ENCODE data around the gene KAZN.

Gene KAZN

GRCh38 chr1:14663773-14664172, 65.3 kb downstream of the KAZN start:
- H3K27ac ChIP-seq (ENCODE audit: insufficient read depth, low read length, poor library complexity, severe bottlenecking): no peak overlapping the region
- no peaks in the 10 kb centered on the region for H3K36me3 ChIP-seq (ENCODE audit: control insufficient read depth, insufficient read depth, low read length)
- H3K27me3 ChIP-seq (replicated peaks; ENCODE audit: control insufficient read depth, insufficient read depth, low read length, poor library complexity, severe bottlenecking): no peaks in the 10 kb centered on the region
- no peak for DNase-seq
- no peak overlapping the region for H3K4me3 ChIP-seq (ENCODE audit: insufficient read depth, low read depth, low read length, poor library complexity, severe bottlenecking)
- no peaks in the 10 kb centered on the region for H3K9me3 ChIP-seq (ENCODE audit: control insufficient read depth, low read length)
- H3K4me1 ChIP-seq (ENCODE audit: control insufficient read depth, insufficient read depth, low read length, poor library complexity, severe bottlenecking): no peaks in the 10 kb centered on the region

GRCh38 chr1:14666373-14666772, 67.9 kb downstream of the KAZN start:
- no peak for DNase-seq
- Histone ChIP-seq H3K27ac (ENCODE audit: insufficient read depth, low read length, poor library complexity, severe bottlenecking) (no peak overlapping the region), H3K9me3 (ENCODE audit: control insufficient read depth, low read length) (no peaks in the 10 kb centered on the region), H3K36me3 (ENCODE audit: control insufficient read depth, insufficient read depth, low read length) (no peaks in the 10 kb centered on the region), H3K4me3 (ENCODE audit: insufficient read depth, low read depth, low read length, poor library complexity, severe bottlenecking) (no peak overlapping the region), H3K4me1 (ENCODE audit: control insufficient read depth, insufficient read depth, low read length, poor library complexity, severe bottlenecking) (no peaks in the 10 kb centered on the region), H3K27me3 (replicated peaks; ENCODE audit: control insufficient read depth, insufficient read depth, low read length, poor library complexity, severe bottlenecking) (no peaks in the 10 kb centered on the region)

- Histone ChIP-seq H3K36me3 (ENCODE audit: control insufficient read depth, insufficient read depth, low read length) (no peaks in the 10 kb centered on the region), H3K4me1 (ENCODE audit: control insufficient read depth, insufficient read depth, low read length, poor library complexity, severe bottlenecking) (no peaks in the 10 kb centered on the region), H3K27me3 (replicated peaks; ENCODE audit: control insufficient read depth, insufficient read depth, low read length, poor library complexity, severe bottlenecking) (no peaks in the 10 kb centered on the region), H3K4me3 (ENCODE audit: insufficient read depth, low read depth, low read length, poor library complexity, severe bottlenecking) (no peak overlapping the region), H3K9me3 (ENCODE audit: control insufficient read depth, low read length) (no peaks in the 10 kb centered on the region), H3K27ac (ENCODE audit: insufficient read depth, low read length, poor library complexity, severe bottlenecking) (no peak overlapping the region)
- no peak for DNase-seq
These were observed 68.6 kb downstream of the KAZN start for GRCh38 chr1:14666962-14667650.

- no peaks in the 10 kb centered on the region for H3K9me3 ChIP-seq (ENCODE audit: control insufficient read depth, low read length)
- H3K4me1 ChIP-seq (ENCODE audit: control insufficient read depth, insufficient read depth, low read length, poor library complexity, severe bottlenecking): no peaks in the 10 kb centered on the region
- DNase-seq: no peak
- H3K36me3 ChIP-seq (ENCODE audit: control insufficient read depth, insufficient read depth, low read length): no peaks in the 10 kb centered on the region
- H3K27ac ChIP-seq (ENCODE audit: insufficient read depth, low read length, poor library complexity, severe bottlenecking): no peak overlapping the region
- H3K4me3 ChIP-seq (ENCODE audit: insufficient read depth, low read depth, low read length, poor library complexity, severe bottlenecking): no peak overlapping the region
- no peaks in the 10 kb centered on the region for H3K27me3 ChIP-seq (replicated peaks; ENCODE audit: control insufficient read depth, insufficient read depth, low read length, poor library complexity, severe bottlenecking)
These were observed 69.1 kb downstream of the KAZN start for GRCh38 chr1:14667651-14667984.

- Histone ChIP-seq H3K9me3 (ENCODE audit: control insufficient read depth, low read length) (no peaks in the 10 kb centered on the region), H3K27me3 (replicated peaks; ENCODE audit: control insufficient read depth, insufficient read depth, low read length, poor library complexity, severe bottlenecking) (no peaks in the 10 kb centered on the region), H3K4me3 (ENCODE audit: insufficient read depth, low read depth, low read length, poor library complexity, severe bottlenecking) (no peak overlapping the region), H3K27ac (ENCODE audit: insufficient read depth, low read length, poor library complexity, severe bottlenecking) (no peak overlapping the region), H3K4me1 (ENCODE audit: control insufficient read depth, insufficient read depth, low read length, poor library complexity, severe bottlenecking) (no peaks in the 10 kb centered on the region), H3K36me3 (ENCODE audit: control insufficient read depth, insufficient read depth, low read length) (no peaks in the 10 kb centered on the region)
- no peak for DNase-seq
These were observed 70.1 kb downstream of the KAZN start for GRCh38 chr1:14668538-14668937.

- no peak for DNase-seq
- Histone ChIP-seq H3K4me3 (ENCODE audit: insufficient read depth, low read depth, low read length, poor library complexity, severe bottlenecking) (no peak overlapping the region), H3K36me3 (ENCODE audit: control insufficient read depth, insufficient read depth, low read length) (no peaks in the 10 kb centered on the region)
These were observed 73.5 kb downstream of the KAZN start for GRCh38 chr1:14672005-14672404.

GRCh38 chr1:14674030-14674429, 75.5 kb downstream of the KAZN start:
- Histone ChIP-seq H3K36me3 (ENCODE audit: control insufficient read depth, insufficient read depth, low read length) (no peaks in the 10 kb centered on the region), H3K27ac (ENCODE audit: insufficient read depth, low read length, poor library complexity, severe bottlenecking) (no peak overlapping the region), H3K4me1 (ENCODE audit: control insufficient read depth, insufficient read depth, low read length, poor library complexity, severe bottlenecking) (no peaks in the 10 kb centered on the region), H3K9me3 (ENCODE audit: control insufficient read depth, low read length) (no peaks in the 10 kb centered on the region), H3K27me3 (replicated peaks; ENCODE audit: control insufficient read depth, insufficient read depth, low read length, poor library complexity, severe bottlenecking) (no peaks in the 10 kb centered on the region), H3K4me3 (ENCODE audit: insufficient read depth, low read depth, low read length, poor library complexity, severe bottlenecking) (no peak overlapping the region)
- DNase-seq: no peak

More at GRCh38 chr1:14672005-14672404, 73.5 kb downstream of the KAZN start:
- no peak overlapping the region for H3K27ac ChIP-seq (ENCODE audit: insufficient read depth, low read length, poor library complexity, severe bottlenecking)
- no peaks in the 10 kb centered on the region for H3K27me3 ChIP-seq (replicated peaks; ENCODE audit: control insufficient read depth, insufficient read depth, low read length, poor library complexity, severe bottlenecking)
- H3K9me3 ChIP-seq (ENCODE audit: control insufficient read depth, low read length): no peaks in the 10 kb centered on the region
- no peaks in the 10 kb centered on the region for H3K4me1 ChIP-seq (ENCODE audit: control insufficient read depth, insufficient read depth, low read length, poor library complexity, severe bottlenecking)

- DNase-seq: no peak
- Histone ChIP-seq H3K4me1 (ENCODE audit: control insufficient read depth, insufficient read depth, low read length, poor library complexity, severe bottlenecking) (no peaks in the 10 kb centered on the region), H3K27ac (ENCODE audit: insufficient read depth, low read length, poor library complexity, severe bottlenecking) (no peak overlapping the region), H3K4me3 (ENCODE audit: insufficient read depth, low read depth, low read length, poor library complexity, severe bottlenecking) (no peak overlapping the region), H3K36me3 (ENCODE audit: control insufficient read depth, insufficient read depth, low read length) (no peaks in the 10 kb centered on the region), H3K9me3 (ENCODE audit: control insufficient read depth, low read length) (no peaks in the 10 kb centered on the region), H3K27me3 (replicated peaks; ENCODE audit: control insufficient read depth, insufficient read depth, low read length, poor library complexity, severe bottlenecking) (no peaks in the 10 kb centered on the region)
These were observed 77.9 kb downstream of the KAZN start for GRCh38 chr1:14676400-14676799.

GRCh38 chr1:14677292-14677971, 78.9 kb downstream of the KAZN start:
- H3K27ac ChIP-seq (ENCODE audit: insufficient read depth, low read length, poor library complexity, severe bottlenecking): no peak overlapping the region

GRCh38 chr1:14678011-14678638, 79.6 kb downstream of the KAZN start:
- no peaks in the 10 kb centered on the region for H3K4me1 ChIP-seq (ENCODE audit: control insufficient read depth, insufficient read depth, low read length, poor library complexity, severe bottlenecking)
- no peak for DNase-seq
- no peak overlapping the region for H3K27ac ChIP-seq (ENCODE audit: insufficient read depth, low read length, poor library complexity, severe bottlenecking)
- H3K9me3 ChIP-seq (ENCODE audit: control insufficient read depth, low read length): no peaks in the 10 kb centered on the region
- H3K36me3 ChIP-seq (ENCODE audit: control insufficient read depth, insufficient read depth, low read length): no peaks in the 10 kb centered on the region
- H3K27me3 ChIP-seq (replicated peaks; ENCODE audit: control insufficient read depth, insufficient read depth, low read length, poor library complexity, severe bottlenecking): no peaks in the 10 kb centered on the region
- H3K4me3 ChIP-seq (ENCODE audit: insufficient read depth, low read depth, low read length, poor library complexity, severe bottlenecking): no peak overlapping the region

More at GRCh38 chr1:14677292-14677971, 78.9 kb downstream of the KAZN start:
- H3K4me1 ChIP-seq (ENCODE audit: control insufficient read depth, insufficient read depth, low read length, poor library complexity, severe bottlenecking): no peaks in the 10 kb centered on the region
- H3K4me3 ChIP-seq (ENCODE audit: insufficient read depth, low read depth, low read length, poor library complexity, severe bottlenecking): no peak overlapping the region
- no peaks in the 10 kb centered on the region for H3K36me3 ChIP-seq (ENCODE audit: control insufficient read depth, insufficient read depth, low read length)
- no peaks in the 10 kb centered on the region for H3K9me3 ChIP-seq (ENCODE audit: control insufficient read depth, low read length)
- H3K27me3 ChIP-seq (replicated peaks; ENCODE audit: control insufficient read depth, insufficient read depth, low read length, poor library complexity, severe bottlenecking): no peaks in the 10 kb centered on the region
- DNase-seq: no peak
